Fibroblast of lung (primary cell): ENCODE data around the gene FBH1.

ENCODE experiments used
- EZH2 ChIP-seq: IDR thresholded peaks from 2 replicates; pipeline ENCODE4 v1.5.1; 2012; ENCODE audit warnings: low read length, control low read depth, mild to moderate bottlenecking; ENCODE audit errors: missing control alignments
- TF ChIP-seq, protein P1 (sequence below), 2 donors: IDR thresholded peaks in 1 of 2; conservative IDR thresholded peaks in 1 of 2; 1 replicate in 1 of 2; 2 replicates in 1 of 2; pipeline ENCODE4 v1.5.1; 2011 to 2012; ENCODE audit warnings: low read length in 2 of 2, control low read depth in 1 of 2, inconsistent platforms in 1 of 2, low read depth in 1 of 2, mild to moderate bottlenecking in 1 of 2

DNA sequence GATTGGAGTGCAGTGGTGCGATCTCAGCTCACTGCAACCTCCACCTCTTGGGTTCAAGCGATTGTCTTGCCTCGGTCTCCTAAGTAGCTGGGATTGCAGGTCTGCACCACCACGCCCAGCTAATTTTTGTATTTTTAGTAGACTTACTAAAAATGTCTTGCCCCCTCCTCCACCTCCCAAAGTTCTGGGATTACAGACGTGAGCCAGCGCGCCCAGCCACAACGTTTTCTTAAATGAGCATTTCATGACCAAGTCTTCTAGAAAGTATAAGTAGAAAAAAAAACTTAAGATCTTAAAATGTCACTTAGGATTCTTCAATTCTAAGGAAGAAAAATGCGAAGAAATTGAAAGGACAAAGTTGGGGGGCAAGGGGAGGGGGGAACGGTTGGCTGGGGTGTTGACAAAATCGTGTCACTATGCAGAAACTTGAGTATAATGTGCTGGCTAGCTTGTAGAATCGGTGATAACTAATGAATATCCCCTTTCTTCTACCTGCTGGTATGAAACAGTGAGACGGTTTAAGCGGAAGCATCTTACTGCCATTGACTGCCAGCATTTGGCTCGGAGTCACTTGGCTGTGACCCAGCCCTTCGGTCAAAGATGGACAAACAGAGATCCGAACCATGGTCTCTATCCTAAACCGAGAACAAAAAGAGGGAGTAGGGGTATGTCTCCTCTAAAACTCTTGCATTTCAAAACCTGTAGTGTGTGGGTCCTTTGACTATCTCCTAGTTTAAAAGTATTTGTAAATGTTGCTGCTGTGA lies 12.7 kb downstream of the FBH1 start:
- TF ChIP-seq, protein P1, sequence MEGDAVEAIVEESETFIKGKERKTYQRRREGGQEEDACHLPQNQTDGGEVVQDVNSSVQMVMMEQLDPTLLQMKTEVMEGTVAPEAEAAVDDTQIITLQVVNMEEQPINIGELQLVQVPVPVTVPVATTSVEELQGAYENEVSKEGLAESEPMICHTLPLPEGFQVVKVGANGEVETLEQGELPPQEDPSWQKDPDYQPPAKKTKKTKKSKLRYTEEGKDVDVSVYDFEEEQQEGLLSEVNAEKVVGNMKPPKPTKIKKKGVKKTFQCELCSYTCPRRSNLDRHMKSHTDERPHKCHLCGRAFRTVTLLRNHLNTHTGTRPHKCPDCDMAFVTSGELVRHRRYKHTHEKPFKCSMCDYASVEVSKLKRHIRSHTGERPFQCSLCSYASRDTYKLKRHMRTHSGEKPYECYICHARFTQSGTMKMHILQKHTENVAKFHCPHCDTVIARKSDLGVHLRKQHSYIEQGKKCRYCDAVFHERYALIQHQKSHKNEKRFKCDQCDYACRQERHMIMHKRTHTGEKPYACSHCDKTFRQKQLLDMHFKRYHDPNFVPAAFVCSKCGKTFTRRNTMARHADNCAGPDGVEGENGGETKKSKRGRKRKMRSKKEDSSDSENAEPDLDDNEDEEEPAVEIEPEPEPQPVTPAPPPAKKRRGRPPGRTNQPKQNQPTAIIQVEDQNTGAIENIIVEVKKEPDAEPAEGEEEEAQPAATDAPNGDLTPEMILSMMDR (conservative IDR thresholded peaks at IDR 0.05 in 1 of 2, IDR thresholded peaks at IDR 0.05 in 1 of 2; ENCODE audit: low read depth in 1 of 2, low read length in 2 of 2) = no peak
- TF ChIP-seq EZH2 = no peak
